ENCODE data around the gene ADAMTS12.

ADAMTS12 gene

DNA sequence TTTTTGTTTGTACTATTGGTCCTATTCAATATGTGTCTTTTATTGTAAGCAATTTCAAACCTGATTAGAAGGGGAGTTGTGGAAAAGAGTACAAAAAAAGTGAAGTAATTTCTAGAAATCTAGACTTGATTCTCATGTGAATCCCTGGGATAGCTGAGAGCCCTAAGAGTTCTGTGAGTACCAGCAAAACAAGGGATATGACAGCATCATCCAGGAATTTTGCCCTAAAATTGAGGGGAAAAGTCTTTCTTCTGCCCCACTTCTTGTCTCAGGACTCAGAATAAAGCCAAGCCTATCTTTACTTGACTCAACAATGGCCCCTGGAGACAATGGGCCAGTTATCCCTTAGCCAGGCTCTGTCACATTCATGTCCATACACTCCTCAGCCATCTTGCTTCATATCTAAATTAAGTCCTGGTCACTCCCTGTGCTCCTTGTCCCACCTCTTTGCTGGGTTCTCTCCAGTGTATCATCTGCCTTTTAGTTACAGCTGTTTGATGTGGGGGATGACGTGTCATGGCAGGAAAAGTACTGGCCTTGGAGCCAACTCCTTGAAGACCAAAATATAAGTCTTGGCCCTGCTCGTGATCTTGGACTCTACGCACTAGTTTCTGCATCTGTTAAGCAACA lies 81.2 kb downstream of the ADAMTS12 start:
- in situ Hi-C loops (cut with MboI; ENCODE audit: low sequenced_read_pairs) = no loop called here

DNA sequence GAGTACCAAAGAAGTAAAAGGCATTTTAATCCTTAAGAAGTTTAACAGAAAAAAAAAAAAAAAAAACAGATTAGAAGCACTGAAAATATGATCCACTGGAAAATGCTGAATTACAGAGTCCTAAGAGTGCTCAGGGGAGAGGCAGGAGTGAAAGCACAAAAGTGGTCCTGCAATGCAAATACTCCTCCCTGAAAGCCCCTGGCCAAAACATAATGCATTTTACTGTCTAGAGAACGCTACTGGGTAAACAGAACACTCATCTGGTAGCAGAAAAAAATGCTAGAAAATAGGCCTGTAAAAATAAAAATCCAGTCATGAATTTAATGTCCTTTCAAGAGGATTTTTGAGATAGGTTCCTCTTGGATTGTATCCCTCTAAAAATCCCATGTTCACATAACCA lies 81.9 kb downstream of the ADAMTS12 start:
- in situ Hi-C loops (cut with MboI; ENCODE audit: low sequenced_read_pairs) = no loop called here

DNA sequence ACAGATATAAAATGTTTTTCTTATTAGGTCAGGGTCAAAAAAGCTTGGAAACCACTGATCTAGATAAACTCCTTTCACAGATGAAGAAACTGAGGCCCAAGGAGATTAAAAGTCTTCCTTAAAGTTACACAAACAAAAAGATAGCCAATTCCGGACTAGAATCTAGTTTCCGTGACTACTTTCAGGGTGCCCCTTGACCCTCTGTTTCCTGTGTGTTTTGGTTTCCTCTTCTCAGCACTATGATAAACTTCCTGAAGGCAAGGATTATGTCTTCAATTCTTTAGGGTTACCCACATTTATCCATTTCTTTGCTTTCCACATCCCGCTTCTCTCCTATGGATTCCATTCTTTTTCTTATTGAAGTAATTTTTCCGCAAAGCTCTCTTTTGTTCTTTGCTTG lies 83.1 kb downstream of the ADAMTS12 start:
- in situ Hi-C loops (cut with MboI; ENCODE audit: low sequenced_read_pairs) = no loop called here

- in situ Hi-C loops (cut with MboI; ENCODE audit: low sequenced_read_pairs) = no loop called here
Measured at GRCh38 chr5:33807771-33808170, 84.0 kb downstream of the ADAMTS12 start.

- in situ Hi-C loops (cut with MboI; ENCODE audit: low sequenced_read_pairs) = no loop called here
Measured at GRCh38 chr5:33806738-33807442, 84.9 kb downstream of the ADAMTS12 start.

DNA sequence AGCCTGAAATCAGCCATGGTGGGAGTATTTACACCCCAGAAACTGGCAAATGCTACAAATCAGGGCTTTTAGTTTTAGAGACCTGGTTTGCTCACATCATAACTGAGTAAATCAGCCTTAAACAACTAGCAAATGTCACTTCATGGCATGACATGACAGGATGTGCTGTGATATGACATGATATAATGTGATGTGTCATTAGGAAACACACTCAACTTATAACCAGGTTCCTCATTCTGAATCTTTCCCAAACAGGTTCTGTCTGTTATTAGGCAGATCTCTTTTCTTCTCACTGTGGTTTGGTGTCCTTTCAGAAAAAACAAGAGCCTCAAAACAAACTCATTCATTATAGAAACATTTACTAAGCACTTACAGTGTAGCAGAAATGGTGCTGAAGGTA lies 90.5 kb downstream of the ADAMTS12 start:
- in situ Hi-C loops (cut with MboI; ENCODE audit: low sequenced_read_pairs) = no loop called here

GRCh38 chr5:33800241-33800950 lies 91.4 kb downstream of the ADAMTS12 start:
- in situ Hi-C loops (cut with MboI; ENCODE audit: low sequenced_read_pairs) = no loop called here

DNA sequence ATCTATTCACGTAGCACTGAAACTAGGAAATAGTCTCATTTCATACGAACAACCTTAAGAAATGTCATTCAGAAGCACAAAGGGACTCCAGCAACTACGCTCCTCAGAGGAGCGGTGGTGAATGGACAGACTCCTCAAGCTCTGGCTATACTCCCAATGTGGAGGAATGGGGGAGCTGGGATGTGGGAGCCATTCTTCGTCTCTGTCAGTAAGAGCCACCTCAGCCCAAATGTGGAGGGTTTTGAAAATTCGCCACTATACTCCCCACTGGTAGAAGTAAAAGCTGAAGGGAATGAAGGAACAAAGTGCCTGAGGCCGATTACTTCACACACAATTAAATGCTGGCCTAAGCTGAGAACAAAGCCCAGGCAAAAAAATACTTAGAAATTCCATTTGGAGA lies 96.3 kb downstream of the ADAMTS12 start:
- in situ Hi-C loops (cut with MboI; ENCODE audit: low sequenced_read_pairs) = no loop called here

DNA sequence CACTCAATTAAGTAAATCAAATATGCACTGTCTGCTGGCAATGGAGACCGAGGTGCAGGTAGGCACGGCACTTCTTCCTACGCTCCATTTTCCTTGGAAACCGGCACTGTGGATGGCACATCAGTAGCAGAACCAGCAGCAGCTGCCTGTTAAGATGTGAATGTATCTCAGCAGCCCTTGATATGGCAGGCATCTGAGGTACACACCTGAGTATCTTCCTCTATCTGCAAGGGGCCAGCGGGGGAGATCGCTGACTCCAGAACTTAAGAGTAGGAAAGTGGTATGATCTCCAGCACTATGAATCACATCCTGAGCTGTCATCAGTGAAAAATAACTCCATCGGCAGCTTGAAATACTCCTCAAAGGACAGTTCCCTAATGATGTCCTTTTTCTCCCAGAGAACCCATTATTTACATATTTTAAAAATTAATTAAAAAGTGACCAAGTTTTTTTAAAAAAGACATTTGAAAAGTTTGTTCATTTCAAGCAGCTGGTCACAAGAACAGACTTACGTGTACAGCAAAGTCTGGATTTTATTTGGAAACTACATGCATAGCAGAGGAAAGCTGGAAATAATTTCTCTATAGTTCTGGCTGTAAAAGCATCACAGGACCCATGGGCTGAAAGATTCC lies 97.1 kb downstream of the ADAMTS12 start:
- in situ Hi-C loops (cut with MboI; ENCODE audit: low sequenced_read_pairs) = no loop called here

GRCh38 chr5:33793836-33794549 lies 97.8 kb downstream of the ADAMTS12 start:
- in situ Hi-C loops (cut with MboI; ENCODE audit: low sequenced_read_pairs) = no loop called here

GRCh38 chr5:33793276-33793675 lies 98.5 kb downstream of the ADAMTS12 start:
- in situ Hi-C loops (cut with MboI; ENCODE audit: low sequenced_read_pairs) = no loop called here

DNA sequence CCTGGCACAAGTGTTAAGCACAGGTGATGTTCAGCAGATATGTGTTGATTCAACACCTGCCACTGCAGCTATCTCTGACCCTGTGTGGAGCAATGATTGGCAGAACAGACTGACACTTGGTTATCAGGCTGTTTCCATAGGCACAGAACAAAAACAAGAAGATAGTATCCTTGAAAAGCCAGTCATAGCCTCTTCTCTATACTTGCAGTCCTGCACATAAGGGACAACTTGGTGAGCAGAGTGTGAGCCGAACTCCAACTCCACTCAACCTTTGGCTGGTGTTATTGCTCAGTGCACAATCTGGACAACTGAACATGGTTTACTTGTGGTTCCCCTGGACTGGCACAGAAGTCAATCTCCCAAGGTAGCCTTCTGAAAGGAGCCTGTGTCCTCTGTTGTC lies 99.2 kb downstream of the ADAMTS12 start:
- in situ Hi-C loops (cut with MboI; ENCODE audit: low sequenced_read_pairs) = no loop called here

DNA sequence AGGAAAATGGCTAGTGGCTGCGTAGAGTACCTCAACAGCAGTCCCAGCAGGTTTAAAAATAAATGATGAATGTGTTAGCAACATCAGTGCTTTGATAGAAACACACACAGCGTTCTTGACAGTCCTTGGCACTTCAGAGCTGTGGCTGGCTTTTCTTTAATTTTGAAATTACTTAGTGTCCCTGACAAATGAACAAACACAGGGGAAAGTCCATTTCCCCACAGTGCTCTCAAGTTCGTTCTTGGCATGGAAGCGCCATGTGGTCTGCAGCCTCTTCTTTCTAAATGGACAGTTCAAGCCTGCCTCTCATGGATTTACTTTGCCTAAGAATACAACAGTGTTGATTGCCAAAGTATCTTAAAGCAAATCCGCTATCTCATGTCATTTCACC lies 102.2 kb downstream of the ADAMTS12 start:
- in situ Hi-C loops (cut with MboI; ENCODE audit: low sequenced_read_pairs) = no loop called here

- in situ Hi-C loops (cut with MboI; ENCODE audit: low sequenced_read_pairs) = no loop called here
Measured at GRCh38 chr5:33788922-33789566, 102.7 kb downstream of the ADAMTS12 start.

DNA sequence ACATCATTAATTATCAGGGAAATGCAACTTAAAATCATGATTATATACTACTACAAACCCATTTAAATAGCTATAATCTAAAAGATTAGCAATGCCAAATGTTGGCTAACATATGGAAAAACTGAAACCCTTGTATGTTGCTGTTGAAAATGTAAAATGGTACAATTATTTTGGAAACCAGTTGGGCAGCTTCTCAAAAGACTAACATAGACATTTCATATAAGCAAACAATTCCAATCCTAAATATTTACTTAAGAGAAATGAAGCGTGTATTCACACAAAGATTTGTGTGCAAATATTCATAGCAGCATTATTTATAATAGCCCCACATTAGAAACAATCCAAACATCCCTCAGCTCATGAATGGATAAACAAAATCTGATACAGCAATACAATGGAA lies 106.2 kb downstream of the ADAMTS12 start:
- in situ Hi-C loops (cut with MboI; ENCODE audit: low sequenced_read_pairs) = no loop called here

DNA sequence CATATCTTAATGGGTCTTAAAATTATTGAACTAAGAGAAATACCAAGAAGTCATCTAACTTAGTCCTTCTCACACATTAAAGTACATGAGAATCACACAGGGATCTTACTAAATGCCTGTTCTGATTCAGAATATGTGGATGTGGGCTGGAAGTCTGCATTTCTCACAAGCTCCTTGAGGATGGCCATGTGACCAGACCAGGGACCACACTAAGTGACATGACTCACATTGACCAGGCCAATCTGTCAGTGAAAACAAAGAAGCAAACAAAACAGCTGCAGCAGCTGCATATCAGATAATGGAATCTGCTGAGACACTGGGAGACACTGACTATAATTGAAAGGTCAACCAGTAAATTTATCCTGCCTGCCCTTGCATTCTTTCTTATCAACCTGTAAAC lies 110.5 kb downstream of the ADAMTS12 start:
- in situ Hi-C loops (cut with MboI; ENCODE audit: low sequenced_read_pairs) = no loop called here

GRCh38 chr5:33776151-33776660 lies 115.6 kb downstream of the ADAMTS12 start:
- in situ Hi-C loops (cut with MboI; ENCODE audit: low sequenced_read_pairs) = no loop called here

- in situ Hi-C loops (cut with MboI; ENCODE audit: low sequenced_read_pairs) = no loop called here
Measured at GRCh38 chr5:33774341-33774740, 117.4 kb downstream of the ADAMTS12 start.

DNA sequence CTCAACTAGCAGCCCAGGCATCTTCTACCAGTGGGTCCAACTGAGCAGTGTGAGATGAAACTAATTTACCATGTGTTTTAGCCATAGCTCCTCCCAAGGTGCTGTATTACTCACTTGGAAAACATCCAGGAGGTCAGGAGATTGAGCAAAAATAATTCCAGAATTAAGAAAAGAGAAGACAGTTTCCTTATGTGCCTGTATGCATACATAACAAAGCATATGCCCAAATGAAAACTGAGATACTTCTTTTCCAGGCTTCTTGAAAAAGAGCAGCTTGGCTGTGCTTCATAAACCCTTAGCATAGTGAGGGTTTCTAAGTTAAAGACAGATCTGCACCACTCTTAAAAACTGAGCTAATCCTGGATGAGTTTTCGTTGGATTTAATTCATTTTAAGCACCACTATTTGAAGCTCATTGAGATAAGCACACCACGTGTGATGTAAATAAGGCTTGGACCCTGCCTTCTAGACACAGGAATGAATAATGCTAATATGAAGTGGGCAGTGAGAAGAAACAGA lies 119.4 kb downstream of the ADAMTS12 start:
- in situ Hi-C loops (cut with MboI; ENCODE audit: low sequenced_read_pairs) = no loop called here

DNA sequence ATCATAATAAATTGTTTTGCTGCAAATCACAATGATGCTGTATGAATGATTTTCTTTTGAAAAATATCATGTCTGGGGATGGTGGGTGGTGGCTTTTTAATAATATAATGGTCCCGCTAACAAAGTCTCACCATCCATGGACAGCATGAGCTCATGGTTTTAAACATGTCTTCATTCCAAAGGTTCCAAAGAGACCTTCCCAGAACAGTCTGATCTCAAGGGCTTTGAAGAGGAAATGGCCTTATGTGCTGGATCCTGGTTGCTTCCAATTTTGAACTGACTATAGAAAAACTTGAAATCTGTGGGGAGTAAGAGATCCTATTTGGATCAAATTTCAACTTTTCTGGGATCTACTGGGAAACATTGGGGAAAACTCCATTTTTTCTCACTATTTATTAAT lies 121.8 kb downstream of the ADAMTS12 start:
- in situ Hi-C loops (cut with MboI; ENCODE audit: low sequenced_read_pairs) = no loop called here

Data from hTERT RPE-1 (cell line).